Activated CD4-positive, alpha-beta T cell treated with anti-CD3 and anti-CD28 coated beads for 4 hours (primary cell): ENCODE data around the gene MACROD2.
A peak's percentile ranks its signal among the peaks of the same experiment; 100 is the strongest.

Experiments used
- DNase-seq, 2 donors: peaks; one replicate each; pipeline ENCODE4 v3.0.0-alpha.2; 2020

MACROD2 gene

GRCh38 chr20:15674253-15675060 is 1679.1 kb downstream of the MACROD2 start:
- DNase-seq: no peak

GRCh38 chr20:15675061-15675514 is 1679.8 kb downstream of the MACROD2 start:
- DNase-seq: no peak

GRCh38 chr20:15675813-15676484 is 1680.6 kb downstream of the MACROD2 start:
- DNase-seq: no peak

DNA sequence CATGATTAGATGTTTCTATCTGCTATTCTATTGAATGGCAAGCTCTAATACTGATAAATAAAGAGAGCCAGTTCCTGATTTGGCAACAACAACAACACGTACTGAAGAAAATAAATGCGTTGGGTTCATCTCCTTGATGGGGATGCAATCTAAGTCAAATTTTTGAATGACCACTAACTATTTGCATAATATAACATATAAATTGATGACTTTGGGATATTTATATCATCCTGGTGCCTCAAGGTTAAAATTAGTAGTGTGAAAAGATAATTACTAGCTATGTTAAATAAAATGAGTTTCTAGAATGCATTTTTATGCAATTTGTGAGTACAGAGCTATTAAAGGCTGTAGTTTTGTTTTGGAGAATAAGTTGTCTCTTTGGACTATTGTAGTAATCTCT is 1681.5 kb downstream of the MACROD2 start:
- no peak for DNase-seq

DNA sequence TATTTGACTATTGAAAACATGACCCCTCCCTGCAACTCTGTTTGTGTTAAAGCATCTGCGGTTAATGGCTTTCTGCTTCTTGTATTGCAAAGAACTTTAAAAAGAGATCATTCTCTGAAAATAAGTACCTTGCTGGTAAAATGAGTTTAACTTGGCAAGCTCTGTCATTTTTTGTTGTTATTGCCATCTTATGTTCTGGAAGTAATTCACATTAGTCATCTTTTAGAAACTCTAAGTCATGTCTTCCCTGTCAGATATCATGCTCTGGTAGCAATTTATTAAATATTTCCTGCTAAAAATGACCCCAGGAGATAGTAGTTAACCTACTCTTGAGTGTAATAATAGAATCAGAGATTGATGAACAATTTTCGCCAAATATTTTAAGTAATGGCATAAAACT is 1687.4 kb downstream of the MACROD2 start:
- no peak for DNase-seq

DNA sequence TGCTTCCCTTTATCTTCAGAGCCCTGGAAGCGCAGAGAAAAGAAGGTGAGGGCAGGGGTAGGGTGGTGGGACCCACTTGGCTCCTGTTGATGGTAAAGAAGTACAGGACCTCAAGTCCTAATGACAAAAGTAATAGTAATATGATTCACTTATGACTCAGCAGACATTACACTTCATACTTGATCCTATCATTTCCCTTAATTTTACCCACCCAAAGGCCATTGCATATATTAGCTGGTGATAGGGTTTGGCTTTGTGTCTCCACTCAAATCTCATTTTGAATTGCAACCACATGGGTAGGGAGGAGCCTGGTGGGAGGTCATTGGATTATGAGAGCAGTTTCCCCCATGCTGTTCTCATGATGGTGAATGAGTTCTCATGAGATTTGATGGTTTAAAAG is 1697.3 kb downstream of the MACROD2 start:
- no peak for DNase-seq

DNA sequence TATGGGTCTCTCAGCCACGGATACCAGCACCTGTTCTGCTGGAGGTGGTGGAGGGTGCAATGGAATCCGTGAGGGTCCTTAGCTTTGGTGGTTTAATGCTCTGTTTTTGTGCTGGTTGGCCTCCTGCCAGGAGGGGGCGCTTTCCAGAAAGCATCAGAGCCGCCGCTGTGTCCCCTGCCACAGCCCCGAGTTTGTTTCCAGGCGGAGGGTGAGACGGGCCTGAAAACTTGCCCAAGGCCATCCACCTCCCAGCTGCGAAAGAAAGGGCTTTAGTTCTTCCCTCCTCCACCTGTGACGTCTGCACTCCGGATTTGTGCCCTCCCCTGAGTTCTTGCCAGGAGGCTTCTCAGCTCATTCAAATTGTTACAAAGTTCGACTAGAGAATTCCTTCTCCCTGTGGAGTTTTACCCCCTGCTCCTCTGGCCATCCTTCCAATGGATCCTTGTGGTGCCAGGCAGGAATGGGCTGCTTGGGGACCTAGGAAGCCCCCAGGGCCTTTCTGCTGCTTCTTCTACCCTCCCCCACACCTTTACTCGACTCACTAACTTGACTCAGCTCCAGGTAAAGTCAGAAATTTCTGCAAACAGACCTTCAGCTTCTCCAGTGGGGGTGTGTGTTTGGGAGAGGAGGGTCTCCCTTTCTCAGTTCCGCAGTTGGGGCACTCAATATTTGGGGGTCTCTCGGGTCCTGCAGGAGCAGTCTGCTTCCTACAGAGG is 1704.3 kb downstream of the MACROD2 start:
- DNase-seq: no peak

GRCh38 chr20:15700147-15700765 is 1704.9 kb downstream of the MACROD2 start:
- no peak for DNase-seq

DNA sequence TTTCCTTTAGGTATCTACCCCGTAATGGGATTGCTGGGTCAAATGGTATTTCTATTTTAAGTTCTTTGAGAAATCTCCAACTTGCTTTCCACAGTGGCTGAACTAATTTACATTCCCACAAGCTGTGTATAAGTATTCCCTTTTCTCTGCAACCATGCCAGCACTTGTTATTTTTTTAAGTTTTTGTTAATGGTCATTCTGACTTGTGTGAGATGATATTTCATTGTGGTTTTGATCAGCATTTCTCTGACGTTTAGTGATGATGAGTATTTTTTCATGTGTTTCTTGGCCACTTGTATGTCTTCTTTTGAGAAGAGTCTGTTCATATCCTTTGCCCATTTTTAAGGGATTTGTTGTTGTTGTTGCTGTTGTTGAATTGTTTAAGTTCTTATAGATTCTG is 1706.8 kb downstream of the MACROD2 start:
- no peak for DNase-seq

- no peak for DNase-seq
These were observed 1708.0 kb downstream of the MACROD2 start for GRCh38 chr20:15703171-15703911.

DNA sequence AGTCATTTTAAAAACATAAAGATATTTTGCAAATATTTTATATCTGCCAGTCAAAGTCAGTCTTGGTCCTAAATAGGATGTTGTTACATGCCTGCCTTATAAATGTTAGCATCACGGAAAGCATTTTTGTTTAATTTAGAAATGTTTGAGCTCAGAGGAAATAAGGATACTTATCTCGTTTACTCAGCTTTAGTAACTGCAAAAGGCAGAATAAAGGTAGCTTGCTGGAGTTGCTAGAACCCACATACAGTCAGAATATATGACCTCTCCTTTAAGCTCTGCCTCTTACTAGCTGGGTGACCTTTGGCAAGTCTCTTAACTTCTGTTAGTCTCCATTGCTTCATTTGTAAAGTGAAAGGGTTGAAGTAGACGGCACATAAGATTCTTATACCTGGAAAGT is 1710.7 kb downstream of the MACROD2 start:
- no peak for DNase-seq

DNA sequence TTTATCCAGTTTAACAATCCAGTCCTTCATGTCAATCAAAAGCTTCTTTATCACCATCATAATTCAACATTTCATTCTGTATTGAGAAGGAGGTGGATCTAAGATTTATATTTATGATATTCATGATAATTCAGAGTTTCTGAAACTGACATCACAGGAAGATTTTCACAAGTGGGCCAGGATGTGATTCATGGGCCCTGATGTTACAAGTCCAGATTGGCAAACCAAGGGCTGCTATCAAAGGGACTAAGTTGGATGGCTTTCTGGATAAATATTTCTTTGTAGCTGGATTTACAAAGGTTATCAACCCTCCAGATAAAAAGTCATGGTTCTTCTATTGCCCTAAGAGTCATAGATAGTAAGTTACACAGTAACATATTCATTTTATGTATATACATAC is 1711.4 kb downstream of the MACROD2 start:
- DNase-seq: no peak

DNA sequence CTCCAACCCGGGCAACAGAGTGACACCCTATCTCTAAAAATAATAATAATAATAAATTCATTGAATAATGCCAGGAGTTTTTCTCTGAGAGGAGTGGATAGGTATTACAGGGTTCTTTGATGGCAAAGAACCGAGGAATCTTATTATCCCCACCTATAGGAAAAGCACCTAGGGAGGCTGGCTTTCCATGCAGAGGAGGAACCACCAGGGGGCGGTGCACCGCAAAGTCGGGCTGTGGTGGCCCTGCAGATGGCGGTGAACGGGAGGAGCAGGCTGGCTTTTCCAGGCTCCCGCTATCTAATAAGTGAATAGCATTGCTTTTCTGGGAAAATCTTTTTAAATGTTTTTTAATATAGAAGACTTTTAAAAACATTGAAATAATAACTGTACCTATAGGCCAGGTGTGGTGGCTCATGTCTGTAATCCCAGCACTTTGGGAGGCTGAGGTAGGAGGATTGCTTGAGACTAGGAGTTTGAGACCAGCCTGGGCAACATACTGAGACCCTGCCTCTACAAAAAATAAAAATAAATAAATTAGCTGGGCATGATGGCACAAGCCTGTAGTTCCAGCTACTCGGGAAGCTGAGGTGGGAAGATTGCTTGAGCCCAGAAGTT is 1713.8 kb downstream of the MACROD2 start:
- DNase-seq: peak in 1 of 2 donors; percentile 2

- DNase-seq: no peak
These were observed 1715.3 kb downstream of the MACROD2 start for GRCh38 chr20:15710636-15711035.

- DNase-seq: no peak
These were observed 1715.9 kb downstream of the MACROD2 start for GRCh38 chr20:15711177-15711576.

DNA sequence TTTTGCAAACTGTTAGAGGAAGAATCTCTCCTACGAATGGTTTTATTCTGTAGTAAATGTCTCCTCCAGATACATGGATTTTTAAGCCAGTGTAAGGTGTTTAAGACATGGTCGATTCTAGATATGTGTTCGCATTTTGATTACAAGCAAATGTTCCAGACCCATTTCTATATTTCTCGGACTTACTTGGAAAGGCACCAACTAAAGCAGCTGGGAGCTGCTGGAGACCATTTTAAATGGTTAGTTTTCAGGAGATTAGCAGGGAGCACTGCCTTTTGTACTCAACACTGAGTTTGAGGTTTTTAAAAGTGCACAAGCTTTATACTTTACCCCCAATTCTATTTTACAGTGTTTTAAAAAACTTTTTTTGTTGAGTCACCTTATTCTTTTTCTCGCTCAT is 1720.9 kb downstream of the MACROD2 start:
- DNase-seq: no peak

- DNase-seq: no peak
These were observed 1731.1 kb downstream of the MACROD2 start for GRCh38 chr20:15726416-15726815.

DNA sequence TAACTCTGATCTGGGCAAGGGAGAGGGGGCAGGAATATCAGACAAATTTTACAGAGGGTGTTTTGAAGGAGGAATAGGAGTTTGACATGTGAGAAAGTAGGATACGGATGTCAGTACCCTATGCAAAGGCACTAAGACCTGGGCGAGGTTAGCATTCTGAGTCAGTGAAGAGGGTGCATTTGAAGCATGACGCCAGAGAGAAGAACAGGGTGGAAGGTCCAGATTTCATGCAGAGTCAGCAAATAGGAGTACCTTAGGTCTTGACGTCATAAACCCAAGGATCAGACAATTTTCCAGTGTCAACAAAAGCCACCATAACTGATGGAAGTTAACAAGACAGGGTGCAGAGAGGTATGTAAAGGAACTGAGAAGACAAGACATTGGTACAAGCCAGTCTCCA is 1738.7 kb downstream of the MACROD2 start:
- no peak for DNase-seq

GRCh38 chr20:15739035-15739434 is 1743.7 kb downstream of the MACROD2 start:
- no peak for DNase-seq

GRCh38 chr20:15740046-15740775 is 1744.9 kb downstream of the MACROD2 start:
- no peak for DNase-seq

DNA sequence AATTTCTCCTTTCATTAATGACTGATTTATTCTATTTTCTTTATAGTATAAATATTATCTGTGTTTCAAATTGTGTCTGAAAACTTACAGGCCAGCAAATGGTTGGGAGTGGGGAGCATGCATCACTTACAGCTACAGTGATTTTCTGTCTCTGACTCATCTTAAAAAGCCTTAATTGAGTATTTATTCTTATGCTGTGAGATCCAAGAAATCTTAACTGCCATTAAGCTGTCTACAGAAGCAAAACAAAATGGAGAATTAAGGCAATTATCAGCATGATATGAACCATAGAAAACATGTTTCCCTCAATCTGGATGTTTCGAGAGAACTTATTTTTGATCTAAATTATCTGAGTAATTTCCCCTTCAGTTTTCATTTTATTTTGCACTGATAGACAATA is 1746.8 kb downstream of the MACROD2 start:
- no peak for DNase-seq
